ENCODE results near the gene PTPN1. TPM values are rescaled to one million over a fixed set of nuclear protein-coding genes. Genes with fewer than 3 reads are reported as not detected.
"Not testable (repeated sequence)": the region's sequence is repeated elsewhere in the genome, so short reads cannot be mapped to it uniquely, and the experiment has no call there.

The PTPN1 gene
- polyA plus RNA-seq, 3 donors = 7.6 to 31.7 (median 15.5) TPM

DNA sequence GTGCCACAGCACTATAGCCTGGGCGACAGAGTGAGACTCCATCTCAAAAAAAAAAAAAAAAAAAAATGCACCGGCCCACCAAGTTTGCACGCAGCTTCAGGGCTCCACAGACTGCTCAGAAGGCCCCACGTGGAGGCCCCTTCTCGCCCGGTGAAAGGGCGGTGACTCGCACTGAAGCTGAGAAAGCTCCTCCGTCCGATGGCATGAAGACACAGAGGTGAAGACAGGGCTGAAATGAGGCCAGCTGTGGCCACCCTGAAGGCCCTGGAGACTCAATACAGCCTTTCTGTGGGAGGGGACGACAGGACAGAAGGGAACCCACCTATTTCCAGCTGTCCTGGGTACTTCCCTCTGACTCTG lies 84.0 kb downstream of the PTPN1 start:
- H3K27ac ChIP-seq (ENCODE audit: low read depth, low read length) = no peak overlapping the region
- WGBS, 3 donors = 80 to 86% (median 84%) methylated on average over 9 to 11 of the region's 11 CpGs

- H3K27ac ChIP-seq (ENCODE audit: low read depth, low read length) = no peak overlapping the region
- 48 to 74% (median 63%) methylated on average over 19 of the region's 19 CpGs for WGBS, 3 donors
These were observed 84.6 kb downstream of the PTPN1 start for GRCh38 chr20:50594591-50595432.

GRCh38 chr20:50595433-50595895 lies 85.3 kb downstream of the PTPN1 start:
- H3K27ac ChIP-seq (ENCODE audit: low read depth, low read length) = no peak overlapping the region
- WGBS, 3 donors = 47 to 83% (median 65%) methylated on average over 6 of the region's 6 CpGs

DNA sequence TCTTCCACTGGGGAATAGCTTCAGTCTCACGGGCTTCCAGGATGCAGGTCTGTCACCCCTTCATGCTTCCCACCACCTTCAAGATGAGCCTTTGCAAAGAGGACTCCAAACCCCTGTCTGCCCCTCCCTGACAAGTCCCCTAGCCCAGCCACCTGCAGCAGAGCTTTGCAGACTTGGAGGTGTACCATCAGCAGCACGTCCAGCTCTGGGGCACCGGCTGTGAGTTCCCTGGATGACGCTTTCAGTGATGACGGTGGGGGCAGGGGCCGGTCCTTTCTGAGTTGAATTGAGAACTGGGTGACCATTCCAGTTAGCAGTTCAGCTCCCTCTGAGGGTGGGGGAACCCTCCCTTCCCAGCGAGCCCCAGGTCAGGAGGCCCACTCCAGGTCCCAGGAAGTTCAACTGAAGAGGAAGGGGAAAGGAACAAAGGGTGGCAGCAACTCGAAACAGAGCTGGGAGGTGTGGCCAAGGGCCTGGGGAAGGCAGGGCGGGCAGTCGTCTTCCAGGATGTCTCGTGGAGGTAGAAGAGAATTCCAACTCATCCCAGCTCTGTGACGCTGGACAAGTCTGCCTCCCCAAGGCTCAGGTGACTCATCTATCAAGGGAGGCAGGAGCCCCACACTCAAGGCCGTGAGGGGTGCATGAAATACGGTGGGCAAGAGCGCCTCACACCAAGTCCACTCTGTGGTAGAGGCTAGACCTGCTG lies 86.0 kb downstream of the PTPN1 start:
- 21 to 57% (median 47%) methylated on average over 15 of the region's 15 CpGs for WGBS, 3 donors
- no peak overlapping the region for H3K27ac ChIP-seq (ENCODE audit: low read depth, low read length)

- WGBS, 3 donors = 74 to 91% (median 89%) methylated on average over 10 to 11 of the region's 11 CpGs
- H3K27ac ChIP-seq (ENCODE audit: low read depth, low read length) = no peak overlapping the region
These were observed 86.5 kb downstream of the PTPN1 start for GRCh38 chr20:50596694-50597021.

DNA sequence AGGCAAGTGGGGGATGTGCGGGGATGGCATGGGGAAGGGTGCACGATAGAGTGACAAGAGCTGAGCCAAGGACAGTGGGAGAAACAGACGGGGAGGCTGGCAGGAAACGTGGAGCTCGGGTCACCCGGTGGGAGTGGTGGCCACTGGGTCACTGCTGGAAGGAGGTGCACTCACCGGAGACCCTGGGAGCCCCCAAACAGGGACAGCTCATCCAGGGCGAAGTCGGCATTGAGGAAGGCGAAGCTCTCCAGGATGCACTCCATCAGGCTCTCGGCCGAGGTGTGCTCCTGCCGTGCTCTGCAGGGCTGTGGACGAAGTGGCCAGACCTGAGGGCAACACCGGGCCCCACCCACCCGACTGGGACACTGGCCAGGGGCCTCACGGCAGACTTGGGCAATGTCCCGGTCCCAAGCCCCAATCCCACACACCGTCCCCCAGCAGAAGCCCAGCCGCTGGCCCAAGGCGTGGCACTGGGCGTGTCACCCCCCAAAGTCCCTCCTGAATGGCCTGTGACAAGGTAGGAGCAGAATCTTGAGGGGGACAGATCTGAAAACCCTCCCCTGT lies 87.3 kb downstream of the PTPN1 start:
- WGBS, 3 donors = 72 to 84% (median 79%) methylated on average over 22 of the region's 22 CpGs
- H3K27ac ChIP-seq (ENCODE audit: low read depth, low read length) = no peak overlapping the region

- H3K27ac ChIP-seq (ENCODE audit: low read depth, low read length) = no peak overlapping the region
- 78 to 89% (median 79%) methylated on average over 7 of the region's 7 CpGs for WGBS, 3 donors
These were observed 87.9 kb downstream of the PTPN1 start for GRCh38 chr20:50598074-50598473.

DNA sequence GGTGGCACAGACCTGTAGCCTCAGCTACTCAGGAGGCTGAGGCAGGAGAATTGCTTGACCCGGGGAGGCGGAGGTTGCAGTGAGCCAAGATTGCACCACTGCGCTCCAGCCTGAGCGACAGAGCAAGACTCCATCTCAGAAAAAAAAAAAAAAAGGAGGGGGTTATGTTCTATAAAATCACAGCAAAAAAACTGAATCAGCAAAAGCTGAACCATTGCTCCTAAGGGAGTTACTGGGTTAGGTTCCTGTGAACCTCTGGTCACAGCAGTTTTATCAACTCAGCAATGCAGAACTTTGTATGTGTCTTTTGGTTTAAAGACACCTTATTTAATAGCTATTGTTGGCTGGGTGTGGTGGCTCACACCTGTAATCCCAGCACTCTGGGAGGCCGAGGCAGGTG lies 88.6 kb downstream of the PTPN1 start:
- not testable (repeated sequence) for H3K27ac ChIP-seq (ENCODE audit: low read depth, low read length)
- 94 to 98% (median 98%) methylated on average over 5 of the region's 5 CpGs for WGBS, 3 donors

GRCh38 chr20:50600281-50600895 lies 90.2 kb downstream of the PTPN1 start:
- no peak overlapping the region for H3K27ac ChIP-seq (ENCODE audit: low read depth, low read length)
- WGBS, 3 donors = 81 to 84% (median 83%) methylated on average over 12 of the region's 12 CpGs

DNA sequence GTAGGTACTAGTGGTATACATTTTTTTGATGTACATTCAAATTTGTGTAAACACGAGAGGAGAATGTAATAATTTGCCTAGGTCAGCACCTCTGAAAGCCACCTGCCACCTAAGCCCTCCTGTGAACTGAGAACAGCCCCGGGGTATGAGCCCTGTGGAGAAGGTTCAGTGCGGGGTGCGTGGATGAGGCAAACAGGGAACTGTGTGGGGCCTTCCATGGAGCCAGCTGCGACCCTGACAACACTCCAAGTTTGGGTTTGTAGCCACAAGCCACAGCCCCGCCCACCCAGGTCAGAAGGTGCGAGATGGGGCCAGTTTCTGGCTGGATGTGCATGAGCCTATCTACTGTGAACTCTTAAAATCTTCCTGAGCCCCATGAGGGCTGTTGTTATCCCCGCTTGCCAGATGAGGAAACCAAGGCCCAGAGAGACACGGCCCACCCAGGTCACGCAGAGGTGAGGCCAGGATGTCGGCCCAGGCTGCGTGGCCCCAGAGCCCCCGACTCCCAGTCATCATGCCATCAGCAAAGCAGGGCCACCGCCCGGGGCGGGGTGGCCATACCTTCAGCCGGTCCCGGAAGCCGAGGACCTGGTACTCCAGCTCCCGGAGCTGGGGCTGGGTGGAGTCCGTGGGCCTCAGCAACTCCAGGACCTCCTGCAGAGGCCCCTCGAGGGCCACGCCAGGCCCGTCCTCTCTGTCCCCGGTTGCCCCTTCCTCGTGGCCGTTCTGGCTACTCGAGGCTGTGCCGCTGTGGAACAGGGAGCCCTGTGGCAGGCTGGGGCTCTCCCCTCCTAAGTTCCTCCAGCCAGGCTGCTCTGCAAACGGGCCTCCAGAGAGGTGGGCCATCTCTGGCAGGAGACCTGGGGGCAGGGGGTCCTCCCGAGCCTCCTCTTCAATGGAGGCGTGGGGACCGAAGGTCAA lies 91.6 kb downstream of the PTPN1 start:
- WGBS, 3 donors = 85 to 92% (median 86%) methylated on average over 33 of the region's 33 CpGs

DNA sequence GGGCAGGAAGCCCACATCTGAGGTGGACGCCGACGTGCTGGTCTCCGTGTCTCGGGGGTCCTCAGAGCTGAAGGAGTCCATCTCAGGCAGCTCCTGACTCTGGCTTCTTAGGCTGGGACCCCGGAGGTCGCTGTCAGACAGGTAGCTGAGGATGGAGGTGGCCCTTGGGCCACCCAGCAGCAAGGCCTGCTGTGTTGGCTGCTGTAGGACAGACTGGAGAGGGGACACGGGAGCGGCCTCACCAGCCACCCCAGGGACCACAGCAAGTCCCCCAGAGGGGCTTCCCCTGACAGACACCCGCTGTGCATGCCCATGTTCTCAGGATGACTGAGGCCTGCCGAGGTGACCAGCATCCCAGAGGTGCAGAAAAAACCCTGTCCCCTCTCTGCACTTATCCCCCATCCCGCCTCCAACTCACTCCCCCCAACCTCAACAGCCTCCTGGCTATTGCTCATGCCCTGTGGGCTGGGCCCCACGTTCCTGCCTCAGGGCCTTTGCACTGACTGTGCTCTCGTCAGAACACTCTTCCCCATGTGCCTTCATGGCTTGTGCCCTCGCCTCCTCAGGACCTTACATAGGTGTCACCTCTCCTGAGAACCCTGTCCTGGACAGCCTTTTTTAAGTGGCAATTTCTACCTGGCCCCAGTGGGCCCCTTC lies 92.4 kb downstream of the PTPN1 start:
- H3K27ac ChIP-seq (ENCODE audit: low read depth, low read length) = no peak overlapping the region
- WGBS, 3 donors = 89 to 93% (median 92%) methylated on average over 13 to 15 of the region's 15 CpGs

More for the DNA sequence above, 91.6 kb downstream of the PTPN1 start:
- H3K27ac ChIP-seq (ENCODE audit: low read depth, low read length) = no peak overlapping the region

DNA sequence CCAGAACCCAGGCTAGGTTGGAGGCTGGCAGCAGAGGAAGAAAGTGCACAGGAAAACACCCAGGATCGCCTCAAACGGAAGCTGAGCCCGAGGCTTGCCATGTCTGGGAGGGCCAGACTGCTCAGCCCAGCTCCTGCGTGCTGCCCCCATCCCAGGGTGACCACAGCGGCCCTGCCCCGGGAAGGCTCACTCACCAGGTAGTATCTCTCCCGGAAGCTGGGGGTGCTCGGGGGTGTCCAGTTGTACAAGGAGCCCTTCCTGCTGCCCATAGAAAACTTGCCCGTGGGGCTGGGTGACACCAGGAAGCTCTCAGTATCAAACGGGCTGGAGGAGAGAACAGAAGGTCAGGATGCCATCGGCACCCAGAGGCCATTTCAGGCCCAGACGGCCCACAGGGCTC lies 94.3 kb downstream of the PTPN1 start:
- no peak overlapping the region for H3K27ac ChIP-seq (ENCODE audit: low read depth, low read length)
- WGBS, 3 donors = 89 to 91% (median 91%) methylated on average over 12 of the region's 12 CpGs

DNA sequence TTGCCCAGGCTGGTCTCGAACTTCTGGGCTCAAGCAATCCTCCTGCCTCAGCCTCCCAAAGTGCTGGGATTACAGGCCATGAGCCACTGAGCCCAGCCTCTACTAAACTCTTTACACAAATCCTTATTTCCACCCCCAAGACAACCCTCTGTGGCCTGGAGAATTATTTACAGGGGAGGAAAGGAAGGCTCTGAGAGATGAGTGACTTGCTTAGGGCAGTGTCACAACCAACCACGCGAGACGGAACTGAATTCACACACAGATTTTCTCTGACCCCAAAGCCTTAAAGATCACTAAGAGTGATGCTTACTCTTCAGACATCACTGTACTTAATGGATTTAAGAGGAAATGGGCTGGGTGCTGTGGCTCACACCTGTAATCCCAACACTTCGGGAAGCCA lies 95.0 kb downstream of the PTPN1 start:
- 90 to 95% (median 93%) methylated on average over 5 of the region's 5 CpGs for WGBS, 3 donors
- no peak overlapping the region for H3K27ac ChIP-seq (ENCODE audit: low read depth, low read length)

DNA sequence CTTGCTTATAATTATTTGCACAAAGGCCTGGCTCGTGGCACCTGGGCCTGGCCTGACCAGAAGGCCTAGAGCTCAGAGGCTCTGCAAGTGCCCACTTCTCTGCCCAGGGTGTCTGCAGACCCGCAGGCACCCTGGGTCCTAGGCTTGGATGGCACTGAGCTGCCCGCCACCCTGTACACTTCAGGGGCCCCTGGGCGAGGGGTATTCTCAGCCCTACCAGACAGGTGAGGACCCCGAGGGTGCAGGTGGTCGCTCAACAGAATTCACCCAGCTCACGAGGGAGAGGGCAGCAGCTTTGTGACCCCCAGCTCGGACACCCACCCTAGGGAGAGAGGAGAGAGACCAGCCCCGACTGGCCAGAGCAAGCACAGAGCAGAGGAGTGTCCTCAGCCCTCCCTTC lies 97.3 kb downstream of the PTPN1 start:
- 81 to 93% (median 90%) methylated on average over 9 of the region's 9 CpGs for WGBS, 3 donors
- no peak overlapping the region for H3K27ac ChIP-seq (ENCODE audit: low read depth, low read length)

GRCh38 chr20:50607850-50608749 lies 97.9 kb downstream of the PTPN1 start:
- H3K27ac ChIP-seq (ENCODE audit: low read depth, low read length) = no peak overlapping the region
- WGBS, 3 donors = 89 to 96% (median 94%) methylated on average over 32 of the region's 32 CpGs

- WGBS, 3 donors = 93 to 97% (median 95%) methylated on average over 13 of the region's 13 CpGs
- no peak overlapping the region for H3K27ac ChIP-seq (ENCODE audit: low read depth, low read length)
These were observed 98.5 kb downstream of the PTPN1 start for GRCh38 chr20:50608750-50609104.
